K562 (cell line): ENCODE results near the gene PELI3. TPM values are rescaled to one million over a fixed set of nuclear protein-coding genes. Genes with fewer than 3 reads are reported as not detected.
A peak's percentile ranks its signal among the peaks of the same experiment; 100 is the strongest.

ENCODE experiments used
- HMGXB4 ChIP-seq: sonication (generic); formaldehyde crosslinking; IDR thresholded peaks from 2 replicates; pipeline ENCODE4 v1.8.1; 2023; ENCODE audit warnings: mild to moderate bottlenecking, missing genetic modification reagents
- NFXL1 ChIP-seq: fragments of 450-650 bp; formaldehyde crosslinking; IDR thresholded peaks from 2 replicates; pipeline ENCODE4 v1.4.0; 2021; ENCODE audit warnings: mild to moderate bottlenecking
- RAD51 ChIP-seq: fragments of 450-650 bp; IDR thresholded peaks from 2 replicates; pipeline ENCODE4 v1.7.1; 2016; ENCODE audit warnings: low read depth, mild to moderate bottlenecking, borderline replicate concordance
- RBM25 ChIP-seq: fragments of 200-400 bp; formaldehyde crosslinking; IDR thresholded peaks from 2 replicates; pipeline ENCODE4 v1.6.1; 2018; ENCODE audit warnings: low read length, low read depth, moderate library complexity; ENCODE audit not compliant: severe bottlenecking
- ZC3H8 ChIP-seq: fragments of 450-650 bp; IDR thresholded peaks from 2 replicates; pipeline ENCODE4 v1.6.1; 2017
- ZNF12 ChIP-seq: sonication (generic); formaldehyde crosslinking; IDR thresholded peaks from 2 replicates; pipeline ENCODE4 v1.4.0; 2020; ENCODE audit warnings: mild to moderate bottlenecking, missing genetic modification reagents
- ZNF143 ChIP-seq: sonication (generic); formaldehyde crosslinking; IDR thresholded peaks from 2 replicates; pipeline ENCODE4 v1.9.0; 2022; ENCODE audit warnings: mild to moderate bottlenecking, missing genetic modification reagents
- ZNF3 ChIP-seq: fragments of 250-450 bp; sonication (Bioruptor Pico); IDR thresholded peaks from 2 replicates; pipeline ENCODE4 v1.5.0; 2021; ENCODE audit warnings: mild to moderate bottlenecking, moderate library complexity
- polyA plus RNA-seq, 8 experiments: library from polyadenylated mRNA; depleted of rRNA in 4 of 8; stranded (reverse) in 5 of 8; unstranded in 3 of 8; fragments of >200 nt; fragmentation: Nextera tagmentation in 2 of 8; fragmentation: Illumina TruSeq in 1 of 8; extraction: Ambion mirVana in 2 of 8; extraction: Trizol in 1 of 8; gene quantifications; 2 replicates each; pipeline versions ENCODE4 v1.2.1 to v1.2.3, GENCODE V29; 2011 to 2014; ENCODE audit warnings: inconsistent platforms in 1 of 8, missing spikeins in 1 of 8
- total RNA-seq, 7 experiments: library from RNA; depleted of rRNA in 6 of 7; stranded (reverse); fragments of >200 nt in 6 of 7; fragmentation: Illumina TruSeq in 2 of 7; extraction: Trizol in 2 of 7; gene quantifications; 2 replicates each; pipeline versions ENCODE4 v1.2.1 to v1.2.3, GENCODE V29; 2011 to 2021; ENCODE audit warnings: low replicate concordance in 1 of 7
- TF ChIP-seq, protein P1 (sequence below): fragments of 450-650 bp; IDR thresholded peaks from 2 replicates; pipeline ENCODE4 v1.6.1; 2014; ENCODE audit warnings: low read depth, mild to moderate bottlenecking, moderate library complexity, borderline replicate concordance
- TF ChIP-seq, protein P2 (sequence below): fragments of 250-450 bp; sonication (Bioruptor Pico); IDR thresholded peaks from 2 replicates; pipeline ENCODE4 v1.4.0; 2020
- TF ChIP-seq, protein P3 (sequence below): IDR thresholded peaks from 2 replicates; pipeline ENCODE4 v1.6.1; 2011; ENCODE audit not compliant: insufficient read length; ENCODE audit errors: extremely low read depth
- TF ChIP-seq, protein P4 (sequence below): IDR thresholded peaks from 3 replicates; pipeline ENCODE4 v1.6.1; 2011; ENCODE audit warnings: borderline replicate concordance, mild to moderate bottlenecking, moderate library complexity; ENCODE audit not compliant: insufficient read length; ENCODE audit errors: extremely low read depth

Gene PELI3
- total and polyA plus RNA-seq, 9 of the 15 experiments (the other 6 are each of a cell fraction or from before 2014, with no cell fraction given) = 0.17 to 4.2 (median 1.9) TPM

GRCh38 chr11:66438504-66439466 lies 27.9 kb upstream of the PELI3 start, which contains the start of gene MRPL11 (continued):
- TF ChIP-seq, protein P1, sequence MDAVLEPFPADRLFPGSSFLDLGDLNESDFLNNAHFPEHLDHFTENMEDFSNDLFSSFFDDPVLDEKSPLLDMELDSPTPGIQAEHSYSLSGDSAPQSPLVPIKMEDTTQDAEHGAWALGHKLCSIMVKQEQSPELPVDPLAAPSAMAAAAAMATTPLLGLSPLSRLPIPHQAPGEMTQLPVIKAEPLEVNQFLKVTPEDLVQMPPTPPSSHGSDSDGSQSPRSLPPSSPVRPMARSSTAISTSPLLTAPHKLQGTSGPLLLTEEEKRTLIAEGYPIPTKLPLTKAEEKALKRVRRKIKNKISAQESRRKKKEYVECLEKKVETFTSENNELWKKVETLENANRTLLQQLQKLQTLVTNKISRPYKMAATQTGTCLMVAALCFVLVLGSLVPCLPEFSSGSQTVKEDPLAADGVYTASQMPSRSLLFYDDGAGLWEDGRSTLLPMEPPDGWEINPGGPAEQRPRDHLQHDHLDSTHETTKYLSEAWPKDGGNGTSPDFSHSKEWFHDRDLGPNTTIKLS = peak; percentile 93
- peak; percentile 88 for TF ChIP-seq RBM25
- no peak for TF ChIP-seq NFXL1 (CRISPR knock-in tag)
- peak; percentile 97 for TF ChIP-seq ZNF143
- TF ChIP-seq, protein P2, sequence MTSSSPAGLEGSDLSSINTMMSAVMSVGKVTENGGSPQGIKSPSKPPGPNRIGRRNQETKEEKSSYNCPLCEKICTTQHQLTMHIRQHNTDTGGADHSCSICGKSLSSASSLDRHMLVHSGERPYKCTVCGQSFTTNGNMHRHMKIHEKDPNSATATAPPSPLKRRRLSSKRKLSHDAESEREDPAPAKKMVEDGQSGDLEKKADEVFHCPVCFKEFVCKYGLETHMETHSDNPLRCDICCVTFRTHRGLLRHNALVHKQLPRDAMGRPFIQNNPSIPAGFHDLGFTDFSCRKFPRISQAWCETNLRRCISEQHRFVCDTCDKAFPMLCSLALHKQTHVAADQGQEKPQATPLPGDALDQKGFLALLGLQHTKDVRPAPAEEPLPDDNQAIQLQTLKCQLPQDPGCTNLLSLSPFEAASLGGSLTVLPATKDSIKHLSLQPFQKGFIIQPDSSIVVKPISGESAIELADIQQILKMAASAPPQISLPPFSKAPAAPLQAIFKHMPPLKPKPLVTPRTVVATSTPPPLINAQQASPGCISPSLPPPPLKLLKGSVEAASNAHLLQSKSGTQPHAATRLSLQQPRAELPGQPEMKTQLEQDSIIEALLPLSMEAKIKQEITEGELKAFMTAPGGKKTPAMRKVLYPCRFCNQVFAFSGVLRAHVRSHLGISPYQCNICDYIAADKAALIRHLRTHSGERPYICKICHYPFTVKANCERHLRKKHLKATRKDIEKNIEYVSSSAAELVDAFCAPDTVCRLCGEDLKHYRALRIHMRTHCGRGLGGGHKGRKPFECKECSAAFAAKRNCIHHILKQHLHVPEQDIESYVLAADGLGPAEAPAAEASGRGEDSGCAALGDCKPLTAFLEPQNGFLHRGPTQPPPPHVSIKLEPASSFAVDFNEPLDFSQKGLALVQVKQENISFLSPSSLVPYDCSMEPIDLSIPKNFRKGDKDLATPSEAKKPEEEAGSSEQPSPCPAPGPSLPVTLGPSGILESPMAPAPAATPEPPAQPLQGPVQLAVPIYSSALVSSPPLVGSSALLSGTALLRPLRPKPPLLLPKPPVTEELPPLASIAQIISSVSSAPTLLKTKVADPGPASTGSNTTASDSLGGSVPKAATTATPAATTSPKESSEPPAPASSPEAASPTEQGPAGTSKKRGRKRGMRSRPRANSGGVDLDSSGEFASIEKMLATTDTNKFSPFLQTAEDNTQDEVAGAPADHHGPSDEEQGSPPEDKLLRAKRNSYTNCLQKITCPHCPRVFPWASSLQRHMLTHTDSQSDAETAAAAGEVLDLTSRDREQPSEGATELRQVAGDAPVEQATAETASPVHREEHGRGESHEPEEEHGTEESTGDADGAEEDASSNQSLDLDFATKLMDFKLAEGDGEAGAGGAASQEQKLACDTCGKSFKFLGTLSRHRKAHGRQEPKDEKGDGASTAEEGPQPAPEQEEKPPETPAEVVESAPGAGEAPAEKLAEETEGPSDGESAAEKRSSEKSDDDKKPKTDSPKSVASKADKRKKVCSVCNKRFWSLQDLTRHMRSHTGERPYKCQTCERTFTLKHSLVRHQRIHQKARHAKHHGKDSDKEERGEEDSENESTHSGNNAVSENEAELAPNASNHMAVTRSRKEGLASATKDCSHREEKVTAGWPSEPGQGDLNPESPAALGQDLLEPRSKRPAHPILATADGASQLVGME = peak; percentile 23; the same call in 1 of the 2 replicates
- TF ChIP-seq ZNF3 (CRISPR knock-in tag) = no peak
- TF ChIP-seq ZC3H8 = no peak
- TF ChIP-seq, protein P3, sequence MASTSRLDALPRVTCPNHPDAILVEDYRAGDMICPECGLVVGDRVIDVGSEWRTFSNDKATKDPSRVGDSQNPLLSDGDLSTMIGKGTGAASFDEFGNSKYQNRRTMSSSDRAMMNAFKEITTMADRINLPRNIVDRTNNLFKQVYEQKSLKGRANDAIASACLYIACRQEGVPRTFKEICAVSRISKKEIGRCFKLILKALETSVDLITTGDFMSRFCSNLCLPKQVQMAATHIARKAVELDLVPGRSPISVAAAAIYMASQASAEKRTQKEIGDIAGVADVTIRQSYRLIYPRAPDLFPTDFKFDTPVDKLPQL = no peak
- TF ChIP-seq HMGXB4 = peak; percentile 78; the same call in 1 of the 2 replicates
- no peak; the same call in 1 of the 2 replicates for TF ChIP-seq RAD51
- TF ChIP-seq, protein P4, sequence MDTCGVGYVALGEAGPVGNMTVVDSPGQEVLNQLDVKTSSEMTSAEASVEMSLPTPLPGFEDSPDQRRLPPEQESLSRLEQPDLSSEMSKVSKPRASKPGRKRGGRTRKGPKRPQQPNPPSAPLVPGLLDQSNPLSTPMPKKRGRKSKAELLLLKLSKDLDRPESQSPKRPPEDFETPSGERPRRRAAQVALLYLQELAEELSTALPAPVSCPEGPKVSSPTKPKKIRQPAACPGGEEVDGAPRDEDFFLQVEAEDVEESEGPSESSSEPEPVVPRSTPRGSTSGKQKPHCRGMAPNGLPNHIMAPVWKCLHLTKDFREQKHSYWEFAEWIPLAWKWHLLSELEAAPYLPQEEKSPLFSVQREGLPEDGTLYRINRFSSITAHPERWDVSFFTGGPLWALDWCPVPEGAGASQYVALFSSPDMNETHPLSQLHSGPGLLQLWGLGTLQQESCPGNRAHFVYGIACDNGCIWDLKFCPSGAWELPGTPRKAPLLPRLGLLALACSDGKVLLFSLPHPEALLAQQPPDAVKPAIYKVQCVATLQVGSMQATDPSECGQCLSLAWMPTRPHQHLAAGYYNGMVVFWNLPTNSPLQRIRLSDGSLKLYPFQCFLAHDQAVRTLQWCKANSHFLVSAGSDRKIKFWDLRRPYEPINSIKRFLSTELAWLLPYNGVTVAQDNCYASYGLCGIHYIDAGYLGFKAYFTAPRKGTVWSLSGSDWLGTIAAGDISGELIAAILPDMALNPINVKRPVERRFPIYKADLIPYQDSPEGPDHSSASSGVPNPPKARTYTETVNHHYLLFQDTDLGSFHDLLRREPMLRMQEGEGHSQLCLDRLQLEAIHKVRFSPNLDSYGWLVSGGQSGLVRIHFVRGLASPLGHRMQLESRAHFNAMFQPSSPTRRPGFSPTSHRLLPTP = no peak
- TF ChIP-seq ZNF12 (CRISPR knock-in tag) = no peak
